ENCODE data around the gene FAM170B.

Gene FAM170B

DNA sequence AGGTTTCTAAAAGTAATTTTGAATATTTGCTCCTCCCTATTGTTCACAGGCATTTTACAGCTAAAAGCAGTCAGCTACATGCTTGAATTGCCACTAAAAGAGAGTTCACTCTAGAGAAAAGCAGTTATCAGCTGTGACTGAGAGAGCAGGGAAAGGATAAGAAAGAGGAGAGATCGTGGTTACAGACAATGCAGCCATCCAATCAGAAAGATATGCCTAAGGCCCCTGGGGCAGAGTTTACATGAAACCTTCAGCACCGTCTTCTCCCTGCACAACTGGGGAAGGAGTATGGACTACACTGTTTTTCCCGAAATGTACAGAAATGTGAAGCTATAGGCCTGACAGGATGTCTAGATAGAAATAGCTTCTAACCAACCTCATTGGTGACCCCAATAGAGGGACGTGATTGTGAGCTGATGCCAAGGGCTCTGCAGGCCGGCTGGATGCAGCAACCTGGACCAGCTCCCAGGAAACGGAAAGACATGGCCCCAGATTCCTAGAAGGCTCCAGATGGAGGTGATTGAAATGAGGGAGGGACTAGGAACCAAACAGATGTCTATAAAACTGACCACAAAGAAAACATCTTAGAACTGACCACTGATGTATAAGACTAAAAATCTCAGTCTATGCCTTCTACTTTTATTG, 15.3 kb downstream of the FAM170B start:
- DNase-seq = no peak

DNA sequence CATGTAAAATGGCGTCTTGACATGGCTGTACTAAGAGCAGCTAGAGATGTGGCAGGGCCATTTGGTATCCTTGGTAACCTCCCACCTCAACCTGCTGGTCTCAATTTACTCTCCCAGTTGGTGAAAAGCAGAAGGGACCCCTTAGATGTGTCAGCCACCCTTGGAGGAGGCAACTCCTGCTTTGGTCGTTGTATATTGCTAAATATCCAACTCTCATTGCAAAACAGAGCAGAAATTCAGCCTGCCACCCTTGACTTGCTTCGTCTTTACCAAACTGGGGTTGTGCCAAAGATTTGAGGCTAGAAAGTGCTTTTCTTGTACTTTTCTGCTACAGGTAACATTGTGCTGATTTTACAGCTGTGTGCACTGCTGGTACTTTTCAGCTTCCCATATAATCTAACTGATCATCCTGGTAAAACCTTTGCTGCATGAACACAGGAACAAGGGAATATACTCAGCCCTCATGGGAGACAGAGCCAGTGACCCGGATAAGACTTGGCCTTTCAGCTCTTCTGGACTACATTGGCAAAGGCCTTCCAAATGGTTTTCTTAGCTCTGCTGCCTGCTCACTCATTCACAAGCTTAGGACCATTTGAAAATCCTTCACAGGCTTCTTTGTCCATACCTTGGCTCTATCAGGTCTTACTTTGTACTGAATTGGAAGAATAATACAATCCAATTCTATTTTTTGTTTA, 16.3 kb downstream of the FAM170B start:
- DNase-seq = no peak

DNA sequence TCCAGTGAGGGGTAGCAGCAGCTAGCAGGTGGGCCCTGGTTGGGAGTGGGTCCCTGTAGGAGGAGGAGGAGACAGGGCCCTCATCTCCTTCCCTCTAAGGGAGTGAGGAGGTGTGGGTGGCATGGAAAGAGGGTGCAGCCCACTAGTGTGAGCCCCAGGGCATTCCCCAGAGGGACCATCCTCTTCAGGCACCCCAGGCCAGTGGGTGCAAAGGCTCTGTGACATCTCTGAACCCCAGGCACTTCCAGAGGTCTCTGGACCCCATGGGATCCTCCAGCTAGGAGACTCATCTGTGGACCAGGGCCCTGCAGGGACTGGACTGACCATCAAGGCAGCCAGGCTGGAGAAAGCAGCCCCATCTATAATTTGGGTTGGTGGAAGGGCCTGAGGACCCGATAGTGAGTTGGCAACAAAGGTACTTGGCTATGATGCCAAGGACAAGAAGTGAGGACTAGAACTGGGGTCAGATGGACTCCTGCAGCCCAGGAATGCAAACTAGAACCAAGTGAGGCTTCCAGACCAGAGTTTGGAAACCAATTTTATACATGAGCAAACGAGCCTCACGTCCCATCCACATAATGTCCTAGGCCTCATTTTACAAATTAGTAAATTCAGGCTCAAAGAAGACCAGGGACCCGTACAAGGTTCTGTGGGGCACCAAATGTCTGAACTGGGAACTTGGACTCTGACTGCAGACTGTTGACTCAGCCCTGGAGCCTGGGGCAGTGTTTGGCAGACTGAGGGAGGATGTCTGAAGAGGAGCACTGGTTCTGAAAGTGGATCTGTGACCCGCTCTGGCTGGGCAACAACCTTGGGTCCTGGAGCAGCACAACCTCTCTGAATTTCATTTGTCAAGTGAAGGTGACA, 17.1 kb downstream of the FAM170B start:
- DNase-seq = no peak

DNA sequence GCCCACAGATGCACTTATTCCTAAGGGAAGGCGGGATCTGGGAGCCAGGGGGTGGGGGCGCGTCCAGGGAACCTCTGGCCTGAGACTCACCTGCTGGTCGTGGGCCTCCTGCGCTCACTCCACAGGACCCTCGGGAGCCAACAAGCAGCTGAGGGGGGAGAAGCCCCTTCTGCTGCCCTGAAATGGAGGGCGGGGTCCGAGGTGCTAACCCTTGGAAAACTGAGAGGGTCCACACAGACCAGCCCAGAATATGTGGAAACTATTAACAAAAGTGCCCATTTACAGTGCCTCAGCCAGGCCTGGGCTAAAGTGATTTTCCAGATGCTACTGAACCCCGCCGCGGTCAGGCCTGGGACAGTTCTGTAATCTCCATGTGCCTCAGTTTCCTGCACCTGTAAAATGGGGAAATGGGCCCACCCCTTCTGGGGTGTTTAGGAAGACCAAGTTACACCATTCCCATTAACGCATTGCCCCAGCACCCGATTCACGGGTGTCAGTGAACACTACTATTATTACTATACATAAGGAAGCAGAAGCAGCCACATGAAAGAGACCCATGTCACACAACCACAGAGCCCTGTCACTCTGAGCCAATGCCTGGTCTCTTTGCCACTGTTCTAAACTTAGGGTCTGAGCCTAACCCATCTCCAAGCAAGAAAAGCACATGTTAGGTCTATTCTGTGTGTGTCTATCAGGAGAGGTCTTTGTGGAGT, 17.9 kb downstream of the FAM170B start:
- DNase-seq = no peak

DNA sequence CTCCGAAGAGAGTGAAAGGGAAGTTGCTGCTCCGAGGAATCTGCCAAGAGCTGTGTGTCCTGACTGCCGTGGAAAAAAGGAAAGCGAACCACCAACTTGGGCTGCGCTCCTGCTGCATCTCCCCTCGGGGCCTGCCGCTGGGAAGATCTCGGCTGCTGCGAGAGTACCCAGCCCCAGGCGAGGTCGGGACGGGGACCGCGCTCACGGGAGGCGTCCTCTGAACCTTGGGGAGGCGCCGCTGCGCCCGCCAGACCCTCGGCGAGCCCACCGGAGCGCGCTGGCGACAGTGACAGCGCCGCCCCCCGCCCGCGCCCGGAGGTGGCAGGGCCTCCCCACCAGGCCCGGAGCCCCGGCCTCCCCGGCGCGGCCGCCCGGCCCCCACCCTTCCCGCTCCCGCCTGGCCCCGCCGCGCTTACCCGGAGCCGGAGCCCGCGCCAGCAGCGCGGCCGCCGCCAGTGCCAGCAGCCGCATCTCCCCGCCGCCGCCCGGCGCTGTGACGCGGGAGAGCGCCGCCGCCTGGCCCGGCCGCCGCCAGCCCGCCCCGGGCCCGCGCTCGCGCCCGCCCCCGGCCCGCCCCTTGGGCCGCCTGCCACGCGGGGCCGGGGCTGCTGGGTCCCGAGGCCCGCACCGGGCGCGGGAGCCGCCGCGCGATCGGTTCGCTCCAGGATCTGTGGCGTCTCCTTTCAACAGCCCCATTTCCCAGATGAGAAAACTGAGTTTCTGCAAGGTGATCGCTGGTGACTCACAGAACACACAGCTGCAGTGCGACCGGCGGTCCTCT, 18.6 kb downstream of the FAM170B start, which contains the start of gene VSTM4:
TSS of gene VSTM4 (minus strand) at position 508 of the 781 bp plus-strand sequence. CDS start at position 471, 37 bp downstream.
- no peak for DNase-seq

DNA sequence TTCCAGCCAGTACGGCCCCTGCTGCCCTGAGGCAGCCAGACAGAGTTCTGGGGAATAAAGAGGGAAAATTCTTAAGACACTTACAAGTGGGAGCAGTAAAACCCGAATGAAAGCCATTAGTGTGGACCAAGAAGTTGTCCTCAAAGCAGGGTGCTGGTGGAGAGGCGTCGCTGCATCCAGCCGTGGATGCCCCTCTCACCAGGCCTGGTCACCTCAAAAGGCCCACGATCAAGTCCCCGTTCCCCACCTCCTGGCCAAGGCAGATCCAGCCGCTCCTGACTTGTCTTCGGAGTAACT, 19.2 kb downstream of the FAM170B start:
- DNase-seq = no peak

DNA sequence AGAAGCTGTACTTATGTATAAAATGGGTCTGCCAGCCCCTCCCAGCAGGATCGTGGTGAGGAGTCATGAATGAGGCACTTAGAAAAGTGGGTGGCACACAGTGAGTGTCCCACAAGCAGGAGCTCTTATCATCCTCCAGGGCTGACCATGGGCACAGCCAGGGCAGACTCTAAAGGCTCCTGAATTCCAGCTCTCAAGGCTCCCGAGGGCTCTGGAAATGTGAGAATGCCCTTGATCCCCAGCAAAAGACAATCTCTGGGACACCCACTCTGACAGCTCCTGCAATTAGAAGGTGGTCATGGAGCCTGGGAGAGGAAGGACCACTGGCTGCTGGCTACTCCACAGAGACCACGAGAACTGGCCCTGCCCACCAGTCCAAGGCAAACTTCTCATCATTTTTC, 20.1 kb downstream of the FAM170B start:
- no peak for DNase-seq

DNA sequence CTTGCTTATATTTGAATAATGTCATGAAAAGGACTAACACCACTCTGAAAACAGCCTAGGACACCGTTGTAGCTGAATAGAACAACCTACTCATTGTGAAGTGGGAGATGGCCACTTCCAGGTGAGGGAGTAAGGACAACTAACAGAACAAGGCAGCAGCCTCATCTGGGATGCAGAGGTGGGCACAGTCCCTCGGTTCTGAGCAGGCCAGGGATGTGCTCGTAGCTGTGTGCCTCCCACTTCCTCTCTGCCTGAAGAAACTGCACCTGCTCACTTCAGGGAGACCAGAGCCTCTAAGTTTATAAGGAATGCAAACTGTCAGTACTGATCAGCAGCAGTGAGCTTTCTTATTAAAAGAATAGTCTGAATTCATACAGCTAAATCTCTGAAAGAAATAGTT, 21.0 kb downstream of the FAM170B start:
- DNase-seq = no peak

DNA sequence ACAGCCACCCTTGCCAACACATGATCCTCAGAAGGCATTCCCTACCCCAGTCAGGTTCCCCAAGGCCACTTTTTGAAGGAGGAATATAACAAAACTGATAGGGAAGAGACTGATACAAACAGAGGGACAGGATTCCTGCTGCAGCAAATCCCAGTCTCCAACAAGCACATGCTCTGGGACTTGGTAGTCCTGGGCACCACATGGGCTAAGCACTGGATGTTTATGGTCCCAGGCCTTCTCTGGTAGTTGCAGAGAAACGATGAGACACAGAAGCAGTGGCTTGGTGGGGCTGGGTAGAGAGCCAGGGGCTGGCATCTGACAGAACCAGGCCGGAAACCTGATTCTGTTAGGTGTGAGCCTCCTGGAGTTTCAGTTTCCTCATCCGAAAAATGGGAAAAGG, 21.7 kb downstream of the FAM170B start:
- no peak for DNase-seq

DNA sequence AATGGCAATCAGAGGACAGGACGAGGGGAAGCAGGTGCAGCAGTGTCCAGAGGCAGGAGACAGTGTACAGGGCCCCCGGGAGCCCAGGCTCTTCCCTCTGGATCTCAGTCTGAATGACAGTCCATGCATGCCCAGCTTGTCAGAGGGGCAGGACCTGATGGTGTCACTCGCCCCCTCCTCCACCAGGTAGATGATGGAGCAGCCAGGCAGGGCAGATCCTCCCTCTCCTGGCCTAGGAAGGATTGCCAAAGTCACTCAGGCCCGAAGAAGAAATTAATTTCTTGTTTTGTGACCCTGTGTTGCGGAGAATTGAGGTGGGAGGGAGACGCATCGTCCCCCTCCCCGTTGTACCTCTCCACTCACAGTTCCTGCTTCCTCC, 22.5 kb downstream of the FAM170B start:
- DNase-seq = no peak

DNA sequence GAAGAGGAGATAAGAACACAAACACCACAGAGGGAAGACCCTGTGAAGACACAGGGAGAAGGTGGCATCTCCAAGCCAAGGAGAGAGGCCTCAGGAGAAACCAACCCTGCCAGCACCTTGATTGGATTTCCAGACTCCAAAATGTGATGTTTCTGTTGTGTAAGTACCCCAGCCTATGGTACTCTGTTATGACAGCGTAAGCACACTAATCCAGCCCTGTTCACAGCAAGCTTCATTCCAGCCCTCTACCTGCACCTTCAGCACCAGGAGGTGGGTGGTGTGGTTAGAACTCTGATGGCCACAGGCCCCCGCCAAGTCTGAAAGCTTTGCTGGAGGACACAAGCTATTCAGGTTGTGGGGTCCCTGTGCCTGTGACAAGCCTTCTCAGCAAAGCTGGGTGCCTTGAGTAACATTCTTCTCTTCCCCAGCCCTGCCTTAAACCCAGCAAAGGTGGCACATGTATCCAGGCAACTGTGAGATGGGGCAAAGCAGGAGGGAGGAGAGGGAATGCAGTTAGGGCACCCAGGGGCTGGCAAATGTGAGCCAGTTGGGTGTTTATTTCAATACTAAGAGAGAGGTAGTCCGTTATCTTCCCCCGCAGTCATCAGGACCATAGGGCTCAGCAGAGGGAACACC, 23.0 kb downstream of the FAM170B start:
- no peak for DNase-seq

DNA sequence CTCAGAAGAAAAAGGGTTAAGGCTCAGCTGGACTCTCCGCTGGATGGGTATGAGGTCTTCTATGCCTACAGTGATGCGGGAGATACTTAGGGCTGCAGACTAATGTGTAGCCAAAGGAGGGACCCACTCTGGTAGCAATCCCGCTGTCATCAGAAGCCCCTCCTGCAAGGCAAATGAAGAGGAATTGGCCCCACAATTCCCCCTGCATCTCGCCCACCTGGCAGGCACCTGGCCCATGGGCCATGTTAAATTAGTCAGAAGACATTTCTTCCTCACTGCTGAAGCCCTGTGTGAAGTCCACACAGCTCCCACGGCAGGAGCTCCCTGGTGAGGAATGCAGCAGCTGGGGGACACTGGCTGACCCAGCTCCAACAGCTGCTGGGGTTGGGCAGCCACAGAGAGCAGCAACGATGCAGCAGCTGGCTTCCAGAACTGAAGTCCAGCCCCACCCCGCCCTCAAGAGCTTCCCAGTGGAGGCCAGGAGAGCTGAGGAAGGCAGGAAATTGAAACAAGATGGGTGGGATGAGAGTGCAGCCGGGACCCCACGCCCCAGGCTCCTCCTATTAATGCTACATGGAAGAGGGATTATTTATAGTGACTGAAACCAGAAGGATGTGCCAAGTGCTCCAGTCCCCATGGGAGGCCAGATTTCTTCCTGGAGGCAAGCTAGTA, 24.0 kb downstream of the FAM170B start:
- no peak for DNase-seq

DNA sequence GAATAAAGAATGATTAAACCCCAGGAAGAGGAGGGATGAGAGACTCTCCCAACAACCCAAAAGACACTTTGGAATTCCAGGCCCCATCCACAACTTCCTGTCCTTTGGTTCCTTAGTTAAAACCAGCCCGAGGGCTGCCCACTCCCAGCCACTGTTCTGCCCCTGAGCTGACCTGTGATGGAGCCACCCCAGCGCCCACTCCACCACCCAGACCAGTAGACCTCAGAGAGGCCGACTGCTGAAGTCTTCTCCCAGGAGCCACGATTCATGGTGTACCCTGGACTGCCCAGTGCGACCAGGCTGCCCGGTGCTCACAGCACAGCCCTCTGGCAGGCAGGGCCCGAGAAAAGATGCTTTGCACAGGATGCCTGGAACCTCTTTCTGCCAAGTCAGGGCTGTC, 25.2 kb downstream of the FAM170B start:
- DNase-seq = no peak

DNA sequence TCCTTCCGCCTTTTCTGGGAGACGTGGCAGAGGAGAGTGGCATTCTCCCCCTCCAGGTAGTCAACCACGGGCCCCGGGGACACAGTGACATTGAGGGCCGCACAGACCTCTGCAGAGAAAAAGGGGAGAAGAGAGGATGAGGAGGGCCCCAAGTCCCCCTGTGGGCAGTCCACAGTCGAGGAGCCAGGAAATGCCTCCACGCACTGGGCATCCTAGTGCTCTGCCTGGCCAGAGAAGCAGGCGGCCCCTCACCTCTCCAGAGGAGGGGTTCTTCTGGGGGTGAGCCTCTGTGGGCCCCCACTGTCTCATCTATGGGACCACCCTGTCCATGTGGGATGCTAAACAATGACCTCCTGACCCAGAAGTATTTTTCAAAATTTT, 25.9 kb downstream of the FAM170B start:
- no peak for DNase-seq

DNA sequence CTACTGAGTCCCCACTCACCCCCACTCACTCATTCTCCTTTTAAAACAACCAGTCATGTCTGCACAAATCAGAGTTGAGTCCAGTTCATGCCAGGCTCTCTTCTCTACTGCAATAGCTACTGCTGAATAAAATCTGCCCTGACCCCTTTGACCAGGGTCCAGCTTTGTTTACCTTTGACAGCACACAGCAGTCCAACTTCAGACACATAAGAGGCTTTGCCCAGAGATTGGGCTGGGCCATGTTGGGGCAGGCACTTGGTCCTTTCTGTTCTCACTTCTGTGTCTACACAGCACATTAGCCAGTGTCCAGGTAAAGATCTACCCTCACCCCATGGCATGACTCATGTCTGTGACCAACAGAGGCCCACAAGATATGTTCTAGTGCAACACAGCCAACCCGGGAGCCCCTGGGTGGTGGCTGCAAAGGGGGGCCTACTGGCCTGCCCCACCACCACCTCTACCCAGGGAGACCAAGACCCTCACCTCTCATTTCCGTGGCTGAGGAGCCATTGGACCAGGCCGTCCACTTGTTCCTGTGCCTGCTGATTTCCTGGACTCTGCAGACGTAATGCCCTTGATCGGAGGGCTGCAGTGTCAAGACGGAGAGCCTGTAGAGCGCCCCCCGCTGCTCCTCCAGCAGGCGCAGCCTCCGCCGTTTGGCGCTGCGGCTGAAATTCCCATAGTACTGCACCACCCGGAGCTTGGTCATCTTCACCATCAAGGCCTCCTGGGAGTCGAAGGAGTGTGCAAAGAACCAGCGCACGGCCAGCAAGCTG, 26.5 kb downstream of the FAM170B start:
- no peak for DNase-seq

DNA sequence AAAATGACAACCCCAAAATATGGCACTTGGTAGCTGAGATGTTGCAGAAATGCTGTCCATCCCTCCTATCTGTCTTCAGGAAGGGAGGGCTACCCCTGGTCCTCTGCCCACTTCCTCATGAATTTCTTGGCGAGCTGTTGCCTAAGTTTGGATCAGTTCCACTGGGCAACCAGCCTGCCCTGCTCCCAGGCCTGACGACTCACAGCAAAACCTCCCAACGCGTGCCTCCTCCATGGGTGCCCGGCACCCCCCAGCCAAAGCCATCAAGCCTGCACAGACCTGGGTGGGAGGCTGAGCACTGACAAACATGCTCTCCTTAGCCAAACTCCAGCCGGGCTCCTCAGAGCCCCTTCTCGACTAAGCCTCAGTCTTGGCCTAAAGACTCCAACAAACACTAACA, 27.4 kb downstream of the FAM170B start:
- DNase-seq = no peak

DNA sequence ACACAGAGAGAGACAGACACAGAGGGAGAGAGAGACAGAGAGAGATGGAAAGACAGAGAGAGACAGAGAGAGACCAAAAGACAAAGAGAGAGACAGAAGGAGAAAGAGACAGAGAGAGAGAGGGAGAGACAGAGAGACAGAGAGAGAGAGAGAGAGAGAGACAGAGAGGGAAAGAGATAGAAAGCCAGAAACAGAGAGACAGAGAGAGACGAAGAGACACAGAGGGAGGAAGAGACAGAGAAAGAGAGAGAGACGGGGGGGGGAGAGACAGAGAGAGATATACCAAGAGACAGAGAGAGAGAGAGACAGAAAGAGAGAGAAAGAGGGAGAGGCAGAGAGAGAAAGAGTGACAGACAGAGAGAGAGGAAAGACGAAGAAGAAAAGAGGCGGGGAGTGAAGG, 28.7 kb downstream of the FAM170B start:
- DNase-seq = no peak

DNA sequence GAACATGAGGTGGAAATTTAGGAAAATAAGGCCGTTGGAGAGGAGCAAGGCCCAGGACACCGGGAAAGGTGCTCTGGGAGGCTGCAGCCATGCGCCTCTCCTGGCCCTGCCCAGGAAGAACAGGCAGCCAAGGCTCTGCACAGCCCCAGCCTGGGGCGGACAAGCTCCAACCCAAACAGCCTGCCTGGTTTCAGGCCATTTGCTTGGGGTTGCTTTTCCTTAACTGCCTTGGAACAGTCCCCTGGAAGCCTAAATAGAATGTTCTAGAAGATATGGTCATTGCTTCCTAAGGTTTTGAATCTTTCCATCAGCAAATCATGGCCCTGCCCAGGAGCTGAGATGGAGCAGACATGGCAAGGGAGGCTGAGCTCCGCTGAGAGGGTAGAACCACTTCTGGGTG, 29.5 kb downstream of the FAM170B start:
- DNase-seq = no peak

DNA sequence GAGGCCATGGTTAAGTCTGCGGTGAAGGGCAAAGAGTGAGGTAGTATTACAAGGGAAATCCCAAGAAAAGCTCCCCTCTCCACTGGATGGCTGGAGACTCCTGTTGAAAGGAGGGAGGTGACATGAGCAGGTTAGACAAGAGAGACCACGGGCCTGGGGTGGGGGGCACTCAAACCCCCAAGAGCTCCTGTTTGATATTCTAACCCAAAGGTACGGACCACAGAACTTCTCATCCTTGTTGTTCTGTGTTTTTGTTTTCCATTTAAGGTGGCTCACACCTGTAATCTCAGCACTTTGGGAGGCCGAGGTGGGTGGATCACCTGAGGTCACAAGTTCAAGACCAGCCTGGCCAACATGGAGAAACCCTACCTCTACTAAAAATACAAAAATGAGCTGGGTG, 30.1 kb downstream of the FAM170B start:
- DNase-seq = no peak

DNA sequence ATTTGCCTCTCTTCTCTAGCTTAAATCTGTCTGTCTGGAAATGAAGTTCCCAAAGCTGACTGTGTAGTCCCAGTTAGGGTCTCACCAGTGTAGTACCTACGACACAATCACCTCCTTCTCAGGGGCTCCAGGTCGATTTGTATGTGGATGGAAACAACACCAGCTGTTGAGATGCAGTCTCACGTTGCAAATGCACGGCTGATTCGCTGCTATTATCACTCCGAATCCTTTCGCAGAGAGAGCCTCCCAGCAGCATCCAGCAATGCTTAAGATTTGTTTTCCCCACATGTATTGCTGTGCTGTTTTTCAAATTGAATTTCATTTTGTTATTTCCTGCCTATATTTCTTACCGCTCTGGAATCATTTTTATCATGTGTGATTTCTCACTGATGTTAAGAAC, 34.8 kb downstream of the FAM170B start:
- no peak for DNase-seq
